Panc1 (cell line): Measurements from ENCODE around the gene CDKAL1. TPM values are rescaled to one million over a fixed set of nuclear protein-coding genes. Genes with fewer than 3 reads are reported as not detected.

ENCODE experiments used
- ATAC-seq: fragments of 200-7000 bp; cut with Tn5 transposase; 2 replicates; pipeline ENCODE4 v1.9.1; 2020; ENCODE audit warnings: mild to moderate bottlenecking, moderate library complexity
- BruUV-seq: library from RNA; stranded (reverse); fragments of 400-500 nt; replicated peaks from 2 replicates; lab custom pipeline; 2021; lab: Mats Ljungman, UMichigan
- CTCF ChIA-PET: fragments of 300-600 bp; sonication (Branson Sonifier 250); formaldehyde crosslinking; loops from one replicate; lab custom pipeline; 2022; ENCODE audit warnings: antibody characterized with exemption; lab: Charles Lee
- POLR2A ChIA-PET: fragments of 300-600 bp; sonication (Branson Sonifier 250); formaldehyde crosslinking; loops from one replicate; lab custom pipeline; 2022; ENCODE audit warnings: antibody characterized with exemption; lab: Charles Lee
- DNase-seq: peaks from one replicate; pipeline ENCODE4 v3.0.0-alpha.2; 2010; ENCODE audit warnings: low read depth, low spot score
- H3K27ac ChIP-seq: 2 replicates; pipeline ENCODE4 v1.5.1; 2011; ENCODE audit warnings: mild to moderate bottlenecking, low read length, inconsistent platforms
- H3K27me3 ChIP-seq: fragments of 200-500 bp; sonication (Bioruptor generic); 2 replicates; pipeline ENCODE4 v1.6.0; 2014; ENCODE audit warnings: low read length, inconsistent platforms; ENCODE audit not compliant: control insufficient read depth, insufficient read depth
- H3K36me3 ChIP-seq: fragments of 200-500 bp; sonication (Bioruptor generic); 2 replicates; pipeline ENCODE4 v1.5.1; 2014; ENCODE audit warnings: inconsistent platforms, mild to moderate bottlenecking, low read length, moderate library complexity; ENCODE audit not compliant: control insufficient read depth, insufficient read depth
- H3K4me1 ChIP-seq: 2 replicates; pipeline ENCODE4 v1.5.1; 2011; ENCODE audit warnings: inconsistent platforms, mild to moderate bottlenecking, low read length, moderate library complexity; ENCODE audit not compliant: control insufficient read depth, insufficient read depth
- H3K4me3 ChIP-seq, 2 experiments: 2 replicates each; pipeline ENCODE4 v1.5.1; 2011 to 2012; ENCODE audit warnings: low read depth in 2 of 2, low read length in 2 of 2, mild to moderate bottlenecking in 2 of 2, inconsistent platforms in 1 of 2, moderate library complexity in 1 of 2
- H3K9me3 ChIP-seq: fragments of 200-500 bp; sonication (Bioruptor generic); 2 replicates; pipeline ENCODE4 v1.5.1; 2014; ENCODE audit warnings: low read depth, mild to moderate bottlenecking, inconsistent platforms, low read length, moderate library complexity; ENCODE audit not compliant: control insufficient read depth, insufficient read depth
- CTCF ChIP-seq: fragments of 450-650 bp; IDR thresholded peaks from 2 replicates; pipeline ENCODE4 v1.5.1; 2017; ENCODE audit warnings: mild to moderate bottlenecking
- POLR2AphosphoS5 ChIP-seq: IDR thresholded peaks from 2 replicates; pipeline ENCODE4 v1.6.1; 2012; ENCODE audit warnings: mild to moderate bottlenecking, low read depth, low read length, moderate library complexity
- REST ChIP-seq, 2 experiments: IDR thresholded peaks; 2 replicates each; pipeline ENCODE4 v1.6.1; 2011 to 2012; ENCODE audit warnings: low read depth in 2 of 2, control low read depth in 1 of 2, low read length in 1 of 2, mild to moderate bottlenecking in 1 of 2, moderate library complexity in 1 of 2; ENCODE audit not compliant: insufficient read depth in 1 of 2
- SIN3A ChIP-seq: IDR thresholded peaks from 2 replicates; pipeline ENCODE4 v1.6.1; 2012; ENCODE audit warnings: low read depth, mild to moderate bottlenecking, low read length, moderate library complexity, borderline replicate concordance; ENCODE audit not compliant: insufficient read depth
- TCF7L2 ChIP-seq: IDR thresholded peaks from 2 replicates; pipeline ENCODE4 v1.6.1; 2011; ENCODE audit warnings: mild to moderate bottlenecking, low read depth, low read length, inconsistent platforms
- in situ Hi-C: cut with HindIII; loops from 2 replicates; pipeline ENCODE4 v1.10.0; 2016; ENCODE audit warnings: low sequenced_read_pairs, low pct_unique_long_range_greater_than_20kb
- intact Hi-C: fragments of 100-400 bp; cut with micrococcal nuclease; formaldehyde crosslinking; loops from one replicate; pipeline ENCODE4 v1.10.0; 2022; ENCODE audit not compliant: unreplicated experiment
- total RNA-seq: library from RNA; stranded (reverse); gene quantifications from one replicate; pipeline ENCODE4 v1.2.1, GENCODE V29; 2021; ENCODE audit not compliant: unreplicated experiment

Gene CDKAL1
- total RNA-seq, 1 experiment from 2014 or later = 14.5 TPM

DNA sequence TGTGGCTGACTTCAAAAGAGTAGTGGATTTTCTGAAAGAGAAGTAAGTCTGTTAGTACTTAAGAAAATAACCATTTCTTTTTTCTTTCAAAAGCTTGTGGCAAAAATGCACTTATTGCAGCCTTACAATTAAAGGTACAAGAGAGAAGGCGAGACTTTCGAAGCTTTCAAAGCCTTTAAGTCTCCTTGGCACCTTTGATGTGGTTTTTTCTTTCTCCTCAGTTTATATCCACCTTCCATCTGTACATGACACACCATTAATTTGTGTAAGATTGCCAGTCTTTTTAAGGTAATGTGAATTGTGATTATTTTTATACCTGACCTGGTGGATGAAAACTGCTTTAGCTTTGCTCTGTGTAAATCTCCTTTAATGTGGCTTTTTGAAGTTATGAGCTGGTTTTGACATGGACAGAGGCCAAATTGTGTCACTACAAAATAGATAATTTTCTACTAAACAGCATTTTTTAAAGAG is 466.1 kb downstream of the CDKAL1 start:
- Histone ChIP-seq H3K4me1 (no peaks in the 10 kb centered on the region; the same call in none of the 2 replicates), H3K27ac (no peak overlapping the region), H3K27me3 (no peaks in the 10 kb centered on the region), H3K9me3 (peaks cover 3% of the 10 kb centered on the region; the same call in 1 of the 2 replicates), H3K36me3 (no peaks in the 10 kb centered on the region), H3K4me3 (no peak overlapping the region)
- CTCF ChIA-PET = no interaction called here
- in situ Hi-C loops (no loop called here), intact Hi-C loops (no loop called here)
- no TSS peak for BruUV-seq
- TF ChIP-seq REST (IDR thresholded peaks at IDR 0.05; ENCODE audit: insufficient read depth in 1 of 2, low read depth in 2 of 2, low read length in 1 of 2) (no peak), SIN3A (no peak), TCF7L2 (no peak), CTCF (no peak), POLR2AphosphoS5 (no peak)
- ATAC-seq (no peak), DNase-seq (no peak)
- POLR2A ChIA-PET = no interaction called here

DNA sequence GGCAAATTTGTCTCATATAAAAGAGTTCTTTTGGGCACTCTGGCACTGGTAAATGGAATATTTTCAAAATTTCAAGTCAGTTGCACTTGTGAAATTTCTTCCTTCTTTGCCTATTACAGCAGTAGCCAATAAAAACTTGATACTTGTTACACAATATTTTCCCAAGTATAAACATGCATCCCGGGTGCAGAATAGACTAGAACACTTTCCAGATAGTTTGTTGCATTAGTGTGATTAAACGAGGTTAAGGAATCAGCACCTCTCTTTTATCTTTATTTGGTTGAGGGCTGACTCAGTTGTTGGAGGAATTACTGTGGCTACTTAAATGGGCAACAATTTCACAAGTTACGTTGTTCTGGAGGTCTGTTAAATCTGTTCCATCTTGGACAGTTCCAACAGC is 467.5 kb downstream of the CDKAL1 start:
- Histone ChIP-seq H3K9me3 (peaks cover 3% of the 10 kb centered on the region; the same call in 1 of the 2 replicates), H3K36me3 (no peaks in the 10 kb centered on the region), H3K27me3 (no peaks in the 10 kb centered on the region), H3K27ac (no peak overlapping the region), H3K4me1 (peaks cover 5% of the 10 kb centered on the region), H3K4me3 (no peak overlapping the region)
- POLR2A ChIA-PET = no interaction called here
- DNase-seq = no peak
- in situ Hi-C loops (no loop called here), intact Hi-C loops (no loop called here)
- TF ChIP-seq REST (IDR thresholded peaks at IDR 0.05; ENCODE audit: insufficient read depth in 1 of 2, low read depth in 2 of 2, low read length in 1 of 2) (no peak), SIN3A (no peak), TCF7L2 (no peak), POLR2AphosphoS5 (no peak), CTCF (no peak)
- BruUV-seq = no TSS peak
- no peak for ATAC-seq
- CTCF ChIA-PET = no interaction called here
